ENCODE measurements around the gene FIBCD1. TPM values are rescaled to one million over a fixed set of nuclear protein-coding genes. Genes with fewer than 3 reads are reported as not detected.

Gene FIBCD1
- total and polyA plus RNA-seq, 9 of the 15 experiments (the other 6 are each of a cell fraction or from before 2014, with no cell fraction given), result 0.53 to 1.2 (median 0.95) TPM; not detected in 4

- TF ChIP-seq THAP12 (CRISPR knock-in tag; IDR thresholded peaks at IDR 0.05), result no peak
- no peak for TF ChIP-seq ID3 (CRISPR knock-in tag; IDR thresholded peaks at IDR 0.05)
- no peak for TF ChIP-seq ID3 (tag; IDR thresholded peaks at IDR 0.05)
- TF ChIP-seq HMGXB4 (CRISPR knock-in tag; IDR thresholded peaks at IDR 0.05), result peak; percentile 73; the same call in 1 of the 2 replicates
- no peak for TF ChIP-seq SNIP1 (IDR thresholded peaks at IDR 0.05; ENCODE audit: low read depth)
- peak in 1 of 2 experiments; percentile 18 for TF ChIP-seq E2F6 (IDR thresholded peaks at IDR 0.05; ENCODE audit: borderline replicate concordance in 1 of 2, extremely low read depth in 1 of 2, insufficient read depth in 1 of 2, insufficient read length in 1 of 2, low read depth in 1 of 2, low read length in 1 of 2, poor library complexity in 1 of 2, severe bottlenecking in 1 of 2)
- peak in 1 of 2 experiments; percentile 60; a peak in 1 of 4 replicates for TF ChIP-seq TBL1XR1 (IDR thresholded peaks at IDR 0.05; ENCODE audit: low read length in 2 of 2)
- no peak for TF ChIP-seq EP400 (IDR thresholded peaks at IDR 0.05)
- peak in 1 of 2 experiments; percentile 87; a peak in 2 of 4 replicates for TF ChIP-seq RCOR1 (IDR thresholded peaks at IDR 0.05; ENCODE audit: borderline replicate concordance in 1 of 2, low read depth in 2 of 2, low read length in 2 of 2)
- TF ChIP-seq ZKSCAN1 (IDR thresholded peaks at IDR 0.05; ENCODE audit: low read depth, low read length), result peak; percentile 31
- peak; percentile 2 for TF ChIP-seq ZFP36 (IDR thresholded peaks at IDR 0.05; ENCODE audit: low read depth, low read length, partially characterized antibody)
- TF ChIP-seq SIN3A (IDR thresholded peaks at IDR 0.05; ENCODE audit: borderline replicate concordance in 2 of 2, control insufficient read depth in 1 of 2, low read depth in 2 of 2, low read length in 2 of 2), result peak in 1 of 2 experiments; percentile 44; a peak in 1 of 4 replicates
Measured at GRCh38 chr9:130905125-130905901, 33.7 kb downstream of the FIBCD1 start (continued).

Data from K562 (cell line).